Caco-2 (cell line): Measurements from ENCODE around the gene DCTN2. TPM values are rescaled to one million over a fixed set of nuclear protein-coding genes. Genes with fewer than 3 reads are reported as not detected.

Experiments
- BruUV-seq: library from RNA; stranded (reverse); fragments of 400-500 nt; replicated peaks from 2 replicates; lab custom pipeline; 2021; lab: Mats Ljungman, UMichigan
- CTCF ChIA-PET: fragments of 300-600 bp; sonication (Branson Sonifier 250); formaldehyde crosslinking; loops from one replicate; lab custom pipeline; 2022; ENCODE audit warnings: antibody characterized with exemption; lab: Charles Lee
- POLR2A ChIA-PET: fragments of 300-600 bp; sonication (Branson Sonifier 250); formaldehyde crosslinking; loops from one replicate; lab custom pipeline; 2022; ENCODE audit warnings: antibody characterized with exemption; lab: Charles Lee
- DNase-seq, 2 experiments: peaks; one replicate each; pipeline versions ENCODE4 v3.0.0 to v3.0.0-alpha.2; 2020 to 2022
- H3K27me3 ChIP-seq: replicated peaks from 2 replicates; pipeline ENCODE4 v1.6.0; 2011; ENCODE audit warnings: low read length; ENCODE audit not compliant: control insufficient read depth, insufficient read depth
- H3K36me3 ChIP-seq: 2 replicates; pipeline ENCODE4 v1.5.1; 2011; ENCODE audit warnings: low read length; ENCODE audit not compliant: control insufficient read depth, insufficient read depth
- H3K4me1 ChIP-seq: fragments of 250-450 bp; sonication (Bioruptor Pico); 2 replicates; pipeline ENCODE4 v1.5.1; 2020; ENCODE audit warnings: mild to moderate bottlenecking
- H3K4me3 ChIP-seq: 2 replicates; pipeline ENCODE4 v1.5.1; 2011; ENCODE audit warnings: low read depth, mild to moderate bottlenecking, control low read depth, low read length
- H3K9me3 ChIP-seq: fragments of 250-450 bp; sonication (Bioruptor Pico); 2 replicates; pipeline ENCODE4 v1.5.1; 2020; ENCODE audit warnings: mild to moderate bottlenecking, moderate library complexity
- H3K27ac Mint-ChIP-seq: one replicate; pipeline ENCODE4 v1.8.0; 2022; ENCODE audit warnings: mixed read lengths; ENCODE audit not compliant: unreplicated experiment
- H3K27me3 Mint-ChIP-seq: one replicate; pipeline ENCODE4 v1.8.0; 2022; ENCODE audit warnings: mixed read lengths; ENCODE audit not compliant: insufficient read depth, unreplicated experiment
- H3K36me3 Mint-ChIP-seq: one replicate; pipeline ENCODE4 v1.8.0; 2022; ENCODE audit warnings: mild to moderate bottlenecking, mixed read lengths; ENCODE audit not compliant: insufficient read depth, unreplicated experiment
- H3K4me1 Mint-ChIP-seq: one replicate; pipeline ENCODE4 v1.8.0; 2022; ENCODE audit warnings: low read depth, mixed read lengths; ENCODE audit not compliant: unreplicated experiment
- H3K4me3 Mint-ChIP-seq: one replicate; pipeline ENCODE4 v1.8.0; 2022; ENCODE audit warnings: mild to moderate bottlenecking, moderate library complexity, mixed read lengths; ENCODE audit not compliant: unreplicated experiment
- H3K9me3 Mint-ChIP-seq: one replicate; pipeline ENCODE4 v1.8.0; 2022; ENCODE audit warnings: mixed read lengths; ENCODE audit not compliant: unreplicated experiment
- CTCF ChIP-seq, 2 experiments: fragments of 200-600 bp in 1 of 2; IDR thresholded peaks; 1 replicate in 1 of 2; 2 replicates in 1 of 2; pipeline versions ENCODE4 v1.5.1 to v1.8.0; 2011 to 2022; ENCODE audit warnings: antibody characterized with exemption in 1 of 2, control low read depth in 1 of 2, inconsistent platforms in 1 of 2, low read depth in 1 of 2, low read length in 1 of 2, mild to moderate bottlenecking in 1 of 2, moderate library complexity in 1 of 2; ENCODE audit not compliant: insufficient read depth in 1 of 2, severe bottlenecking in 1 of 2, unreplicated experiment in 1 of 2
- intact Hi-C: fragments of 100-400 bp; cut with micrococcal nuclease; formaldehyde crosslinking; loops from one replicate; pipeline ENCODE4 v1.10.0; 2022; ENCODE audit not compliant: unreplicated experiment
- total RNA-seq: library from RNA; stranded (reverse); gene quantifications from 2 replicates; pipeline ENCODE4 v1.2.3, GENCODE V29; 2022

The DCTN2 gene
- total RNA-seq, 1 experiment from 2014 or later = 94.4 TPM

DNA sequence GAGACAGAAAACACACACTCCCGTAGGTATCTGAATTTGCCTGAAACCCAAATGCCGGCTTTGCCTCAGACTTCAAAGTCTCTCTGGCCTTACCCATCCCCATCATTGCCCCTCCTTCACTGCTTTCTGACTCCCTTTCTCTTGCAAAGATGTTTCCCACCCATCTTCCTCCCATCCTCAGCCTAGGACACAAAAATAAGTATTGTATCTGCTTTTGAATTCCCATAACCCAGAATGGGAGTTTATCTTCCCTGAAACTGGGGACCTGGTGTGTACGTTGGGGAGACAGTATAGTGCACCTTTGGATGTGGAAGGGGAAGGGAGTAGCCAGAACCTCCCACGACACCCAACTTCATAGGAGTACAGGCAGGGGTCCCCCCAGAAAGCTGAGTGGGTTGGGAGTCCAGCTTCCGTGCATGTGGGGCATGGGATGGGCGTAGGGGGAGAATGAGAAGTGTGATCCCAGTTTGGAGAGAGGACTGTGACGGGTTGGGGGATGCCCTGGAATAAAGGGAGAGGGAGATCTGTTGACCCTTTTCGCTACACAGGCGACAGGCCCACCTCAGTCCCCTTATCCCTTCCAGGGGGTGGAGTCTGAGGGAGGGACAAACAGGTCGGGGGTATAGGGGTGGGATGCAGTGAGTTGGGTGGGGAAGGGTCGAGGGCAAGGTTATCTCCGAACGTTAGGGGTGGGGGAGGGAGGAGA, 2.4 kb upstream of the DCTN2 start:
- Histone ChIP-seq H3K4me3 (0 out of 2 replicates have a peak overlapping the region, but pooled peaks have one; percentile 14), H3K4me1 (peaks cover 9% of the 10 kb centered on the region; the same call in 1 of the 2 replicates), H3K27me3 (peaks cover 3% of the 10 kb centered on the region), H3K9me3 (no peaks in the 10 kb centered on the region), H3K36me3 (0 out of 2 replicates have a peak, but pooled peaks cover 1% of the 10 kb centered on the region)
- DNase-seq = no peak
- Mint-ChIP-seq H3K27ac (no peak overlapping the region), H3K4me3 (peak overlapping the region; percentile 64), H3K9me3 (no peaks in the 10 kb centered on the region), H3K36me3 (peaks cover 15% of the 10 kb centered on the region), H3K4me1 (peaks cover 10% of the 10 kb centered on the region), H3K27me3 (peaks cover 28% of the 10 kb centered on the region)
- ChIA-PET POLR2A (no interaction called here), CTCF (no interaction called here)
- no peak for TF ChIP-seq CTCF (IDR thresholded peaks at IDR 0.05; ENCODE audit: insufficient read depth in 1 of 2, low read depth in 1 of 2, low read length in 1 of 2, severe bottlenecking in 1 of 2, unreplicated experiment in 1 of 2)
- intact Hi-C loops = no loop called here
- BruUV-seq = no TSS peak

GRCh38 chr12:57548488-57548887, 1.5 kb upstream of the DCTN2 start:
- Mint-ChIP-seq H3K4me1 (peaks cover 10% of the 10 kb centered on the region), H3K4me3 (no peak overlapping the region), H3K27ac (no peak overlapping the region), H3K9me3 (no peaks in the 10 kb centered on the region), H3K27me3 (peaks cover 23% of the 10 kb centered on the region), H3K36me3 (peaks cover 15% of the 10 kb centered on the region)
- Histone ChIP-seq H3K27me3 (peaks cover 3% of the 10 kb centered on the region), H3K36me3 (0 out of 2 replicates have a peak, but pooled peaks cover 1% of the 10 kb centered on the region), H3K4me1 (peaks cover 9% of the 10 kb centered on the region; the same call in 1 of the 2 replicates), H3K4me3 (no peak overlapping the region), H3K9me3 (no peaks in the 10 kb centered on the region)
- DNase-seq = no peak
- intact Hi-C loops = no loop called here
- ChIA-PET POLR2A (no interaction called here), CTCF (no interaction called here)
- BruUV-seq = no TSS peak
- no peak for TF ChIP-seq CTCF (IDR thresholded peaks at IDR 0.05; ENCODE audit: insufficient read depth in 1 of 2, low read depth in 1 of 2, low read length in 1 of 2, severe bottlenecking in 1 of 2, unreplicated experiment in 1 of 2)

DNA sequence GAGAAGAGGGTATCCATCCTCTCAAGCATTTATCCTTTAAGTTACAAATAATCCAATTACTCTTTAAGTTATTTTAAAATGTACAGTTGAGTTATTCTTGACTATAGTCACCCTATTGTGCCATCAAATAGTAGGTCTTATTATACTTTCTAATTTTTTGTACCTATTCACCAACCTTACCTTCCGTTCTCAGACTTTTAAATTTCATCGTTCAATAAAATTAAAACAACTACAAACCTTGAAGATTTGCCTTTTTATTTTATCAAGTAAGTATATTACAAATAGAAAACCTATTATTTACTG, 972 bp upstream of the DCTN2 start:
- Histone ChIP-seq H3K4me3 (no peak overlapping the region), H3K4me1 (peaks cover 9% of the 10 kb centered on the region; the same call in 1 of the 2 replicates), H3K36me3 (0 out of 2 replicates have a peak, but pooled peaks cover 1% of the 10 kb centered on the region), H3K27me3 (peaks cover 3% of the 10 kb centered on the region), H3K9me3 (no peaks in the 10 kb centered on the region)
- H3K4me3 Mint-ChIP-seq = no peak overlapping the region
- no peak for TF ChIP-seq CTCF (IDR thresholded peaks at IDR 0.05; ENCODE audit: insufficient read depth in 1 of 2, low read depth in 1 of 2, low read length in 1 of 2, severe bottlenecking in 1 of 2, unreplicated experiment in 1 of 2)
- peaks cover 10% of the 10 kb centered on the region for H3K4me1 Mint-ChIP-seq
- ChIA-PET CTCF (no interaction called here), POLR2A (no interaction called here)
- H3K27ac Mint-ChIP-seq = no peak overlapping the region
- H3K36me3 Mint-ChIP-seq = peaks cover 15% of the 10 kb centered on the region
- intact Hi-C loops = no loop called here
- no peaks in the 10 kb centered on the region for H3K9me3 Mint-ChIP-seq
- DNase-seq = no peak
- no TSS peak for BruUV-seq
- H3K27me3 Mint-ChIP-seq = peaks cover 22% of the 10 kb centered on the region
